HepG2 (cell line): ENCODE data around the gene FUT1. TPM values are rescaled to one million over a fixed set of nuclear protein-coding genes. Genes with fewer than 3 reads are reported as not detected.

Source experiments
- ASH2L ChIP-seq: fragments of 300-600, 200-600 bp; sonication (generic); IDR thresholded peaks from 2 replicates; pipeline ENCODE4 v1.7.0; 2017; ENCODE audit warnings: low read depth, mild to moderate bottlenecking, moderate library complexity, mixed read lengths, low read length; ENCODE audit not compliant: insufficient read length
- ATF1 ChIP-seq: IDR thresholded peaks from 2 replicates; pipeline ENCODE4 v1.6.1; 2016; ENCODE audit warnings: mild to moderate bottlenecking, control low read depth
- JUND ChIP-seq: sonication (generic); formaldehyde crosslinking; IDR thresholded peaks from 2 replicates; pipeline ENCODE4 v1.8.0; 2022; ENCODE audit warnings: mild to moderate bottlenecking, missing genetic modification reagents
- KDM3A ChIP-seq: IDR thresholded peaks from 2 replicates; pipeline ENCODE4 v1.6.1; 2018; ENCODE audit warnings: low read depth, missing compliant biosample characterization
- MATR3 ChIP-seq: sonication (generic); formaldehyde crosslinking; IDR thresholded peaks from 2 replicates; pipeline ENCODE4 v1.4.0; 2020; ENCODE audit warnings: missing genetic modification reagents
- PHF8 ChIP-seq: sonication (generic); formaldehyde crosslinking; IDR thresholded peaks from 2 replicates; pipeline ENCODE4 v1.5.0; 2020; ENCODE audit warnings: missing genetic modification reagents
- POLR2AphosphoS2 ChIP-seq: IDR thresholded peaks from 2 replicates; pipeline ENCODE4 v1.6.1; 2011; ENCODE audit warnings: low read depth, low read length, improper control_type of control experiment
- RARA ChIP-seq: IDR thresholded peaks from 2 replicates; pipeline ENCODE4 v1.6.1; 2016; ENCODE audit warnings: missing genetic modification reagents, missing compliant biosample characterization
- ZNF138 ChIP-seq: sonication (generic); formaldehyde crosslinking; IDR thresholded peaks from 2 replicates; pipeline ENCODE4 v1.5.0; 2020; ENCODE audit warnings: mild to moderate bottlenecking, low read depth, missing genetic modification reagents
- ZNF501 ChIP-seq: sonication (generic); formaldehyde crosslinking; IDR thresholded peaks from 2 replicates; pipeline ENCODE4 v1.5.1; 2020; ENCODE audit warnings: mild to moderate bottlenecking, moderate library complexity, missing genetic modification reagents
- ZNF678 ChIP-seq: sonication (generic); formaldehyde crosslinking; IDR thresholded peaks from 2 replicates; pipeline ENCODE4 v1.4.0; 2020; ENCODE audit warnings: mild to moderate bottlenecking, missing genetic modification reagents
- polyA plus RNA-seq, 8 experiments: library from polyadenylated mRNA; depleted of rRNA in 3 of 8; stranded (reverse) in 7 of 8; unstranded in 1 of 8; fragments of >200 nt; fragmentation: Illumina TruSeq in 4 of 8; extraction: Trizol in 4 of 8; gene quantifications; 2 replicates each; pipeline versions ENCODE4 v1.2.1 to v1.2.3, GENCODE V29; 2011 to 2016; ENCODE audit warnings: low read depth in 4 of 8, missing spikeins in 1 of 8, mixed read lengths in 1 of 8; ENCODE audit not compliant: insufficient read depth in 1 of 8
- total RNA-seq, 5 experiments: library from RNA; depleted of rRNA; stranded (reverse); fragments of >200 nt; fragmentation: Illumina TruSeq; extraction: Trizol; gene quantifications; 2 replicates each; pipeline ENCODE4 v1.2.3, GENCODE V29; 2016; ENCODE audit warnings: low read depth in 1 of 5
- TF ChIP-seq, protein P1 (sequence below): sonication (generic); formaldehyde crosslinking; IDR thresholded peaks from 2 replicates; pipeline ENCODE4 v1.4.0; 2020; ENCODE audit warnings: missing genetic modification reagents
- TF ChIP-seq, protein P2 (sequence below): sonication (generic); formaldehyde crosslinking; IDR thresholded peaks from 2 replicates; pipeline ENCODE4 v1.4.0; 2020; ENCODE audit warnings: missing genetic modification reagents, borderline replicate concordance
- TF ChIP-seq, protein P3 (sequence below): IDR thresholded peaks from 2 replicates; pipeline ENCODE4 v1.6.1; 2018; ENCODE audit warnings: missing genetic modification reagents, mild to moderate bottlenecking, missing compliant biosample characterization
- TF ChIP-seq, protein P4 (sequence below): sonication (generic); formaldehyde crosslinking; conservative IDR thresholded peaks from 2 replicates; pipeline ENCODE4 v1.5.0; 2020; ENCODE audit warnings: missing genetic modification reagents
- TF ChIP-seq, protein P5 (sequence below): sonication (generic); formaldehyde crosslinking; IDR thresholded peaks from 2 replicates; pipeline ENCODE4 v1.5.0; 2020; ENCODE audit warnings: missing genetic modification reagents
- TF ChIP-seq, protein P6 (sequence below): sonication (generic); formaldehyde crosslinking; IDR thresholded peaks from 2 replicates; pipeline ENCODE4 v1.5.1; 2020; ENCODE audit warnings: mild to moderate bottlenecking, missing genetic modification reagents, moderate library complexity

FUT1 gene
- total and polyA plus RNA-seq, 2 of the 13 experiments (the other 11 are each of a cell fraction or from before 2014, with no cell fraction given): 0.07 to 1.1 TPM

DNA sequence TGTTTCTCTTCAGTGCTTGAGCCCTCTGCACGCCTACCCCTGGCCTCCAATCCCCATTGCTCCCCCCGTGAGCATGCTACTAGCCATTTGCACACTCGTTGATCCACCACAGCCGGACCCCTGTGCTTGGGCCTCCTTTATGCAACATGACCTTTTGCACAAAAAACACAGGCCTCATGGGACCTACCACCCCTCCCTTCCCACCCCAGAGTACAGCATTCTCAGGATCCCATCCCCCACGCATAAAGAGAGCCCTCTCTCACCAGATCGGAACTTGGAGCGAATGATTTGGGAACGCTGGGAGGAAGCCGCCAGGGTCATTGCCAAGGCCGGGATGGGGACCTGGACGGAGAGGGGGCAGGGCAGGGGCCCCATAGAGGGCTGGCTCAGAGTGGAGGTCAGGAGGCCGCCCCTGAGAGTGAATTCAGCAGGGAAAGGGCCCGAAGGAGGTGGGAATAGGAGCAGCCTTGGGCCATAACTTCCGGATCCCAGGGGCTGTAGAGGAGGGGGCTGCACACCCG is 33.7 kb downstream of the FUT1 start (continued):
- TF ChIP-seq, protein P1, sequence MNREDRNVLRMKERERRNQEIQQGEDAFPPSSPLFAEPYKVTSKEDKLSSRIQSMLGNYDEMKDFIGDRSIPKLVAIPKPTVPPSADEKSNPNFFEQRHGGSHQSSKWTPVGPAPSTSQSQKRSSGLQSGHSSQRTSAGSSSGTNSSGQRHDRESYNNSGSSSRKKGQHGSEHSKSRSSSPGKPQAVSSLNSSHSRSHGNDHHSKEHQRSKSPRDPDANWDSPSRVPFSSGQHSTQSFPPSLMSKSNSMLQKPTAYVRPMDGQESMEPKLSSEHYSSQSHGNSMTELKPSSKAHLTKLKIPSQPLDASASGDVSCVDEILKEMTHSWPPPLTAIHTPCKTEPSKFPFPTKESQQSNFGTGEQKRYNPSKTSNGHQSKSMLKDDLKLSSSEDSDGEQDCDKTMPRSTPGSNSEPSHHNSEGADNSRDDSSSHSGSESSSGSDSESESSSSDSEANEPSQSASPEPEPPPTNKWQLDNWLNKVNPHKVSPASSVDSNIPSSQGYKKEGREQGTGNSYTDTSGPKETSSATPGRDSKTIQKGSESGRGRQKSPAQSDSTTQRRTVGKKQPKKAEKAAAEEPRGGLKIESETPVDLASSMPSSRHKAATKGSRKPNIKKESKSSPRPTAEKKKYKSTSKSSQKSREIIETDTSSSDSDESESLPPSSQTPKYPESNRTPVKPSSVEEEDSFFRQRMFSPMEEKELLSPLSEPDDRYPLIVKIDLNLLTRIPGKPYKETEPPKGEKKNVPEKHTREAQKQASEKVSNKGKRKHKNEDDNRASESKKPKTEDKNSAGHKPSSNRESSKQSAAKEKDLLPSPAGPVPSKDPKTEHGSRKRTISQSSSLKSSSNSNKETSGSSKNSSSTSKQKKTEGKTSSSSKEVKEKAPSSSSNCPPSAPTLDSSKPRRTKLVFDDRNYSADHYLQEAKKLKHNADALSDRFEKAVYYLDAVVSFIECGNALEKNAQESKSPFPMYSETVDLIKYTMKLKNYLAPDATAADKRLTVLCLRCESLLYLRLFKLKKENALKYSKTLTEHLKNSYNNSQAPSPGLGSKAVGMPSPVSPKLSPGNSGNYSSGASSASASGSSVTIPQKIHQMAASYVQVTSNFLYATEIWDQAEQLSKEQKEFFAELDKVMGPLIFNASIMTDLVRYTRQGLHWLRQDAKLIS: no peak
- TF ChIP-seq ZNF501 (CRISPR knock-in tag): no peak; the same call in 1 of the 2 replicates
- TF ChIP-seq, protein P2, sequence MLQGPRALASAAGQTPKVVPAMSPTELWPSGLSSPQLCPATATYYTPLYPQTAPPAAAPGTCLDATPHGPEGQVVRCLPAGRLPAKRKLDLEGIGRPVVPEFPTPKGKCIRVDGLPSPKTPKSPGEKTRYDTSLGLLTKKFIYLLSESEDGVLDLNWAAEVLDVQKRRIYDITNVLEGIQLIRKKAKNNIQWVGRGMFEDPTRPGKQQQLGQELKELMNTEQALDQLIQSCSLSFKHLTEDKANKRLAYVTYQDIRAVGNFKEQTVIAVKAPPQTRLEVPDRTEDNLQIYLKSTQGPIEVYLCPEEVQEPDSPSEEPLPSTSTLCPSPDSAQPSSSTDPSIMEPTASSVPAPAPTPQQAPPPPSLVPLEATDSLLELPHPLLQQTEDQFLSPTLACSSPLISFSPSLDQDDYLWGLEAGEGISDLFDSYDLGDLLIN: no peak
- TF ChIP-seq, protein P3, sequence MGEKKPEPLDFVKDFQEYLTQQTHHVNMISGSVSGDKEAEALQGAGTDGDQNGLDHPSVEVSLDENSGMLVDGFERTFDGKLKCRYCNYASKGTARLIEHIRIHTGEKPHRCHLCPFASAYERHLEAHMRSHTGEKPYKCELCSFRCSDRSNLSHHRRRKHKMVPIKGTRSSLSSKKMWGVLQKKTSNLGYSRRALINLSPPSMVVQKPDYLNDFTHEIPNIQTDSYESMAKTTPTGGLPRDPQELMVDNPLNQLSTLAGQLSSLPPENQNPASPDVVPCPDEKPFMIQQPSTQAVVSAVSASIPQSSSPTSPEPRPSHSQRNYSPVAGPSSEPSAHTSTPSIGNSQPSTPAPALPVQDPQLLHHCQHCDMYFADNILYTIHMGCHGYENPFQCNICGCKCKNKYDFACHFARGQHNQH: no peak
- TF ChIP-seq ASH2L: no peak
- TF ChIP-seq JUND (CRISPR knock-in tag): 0 out of 2 replicates have a peak, but pooled peaks have one; percentile 30
- TF ChIP-seq ATF1 (CRISPR knock-in tag): peak; percentile 59
- TF ChIP-seq KDM3A (CRISPR knock-in tag): 0 out of 2 replicates have a peak, but pooled peaks have one; percentile 26
- TF ChIP-seq MATR3 (CRISPR knock-in tag): no peak
- TF ChIP-seq RARA: peak; percentile 96
- TF ChIP-seq PHF8 (CRISPR knock-in tag): peak; percentile 28; the same call in 1 of the 2 replicates
- TF ChIP-seq ZNF138 (CRISPR knock-in tag): no peak
- TF ChIP-seq, protein P4, sequence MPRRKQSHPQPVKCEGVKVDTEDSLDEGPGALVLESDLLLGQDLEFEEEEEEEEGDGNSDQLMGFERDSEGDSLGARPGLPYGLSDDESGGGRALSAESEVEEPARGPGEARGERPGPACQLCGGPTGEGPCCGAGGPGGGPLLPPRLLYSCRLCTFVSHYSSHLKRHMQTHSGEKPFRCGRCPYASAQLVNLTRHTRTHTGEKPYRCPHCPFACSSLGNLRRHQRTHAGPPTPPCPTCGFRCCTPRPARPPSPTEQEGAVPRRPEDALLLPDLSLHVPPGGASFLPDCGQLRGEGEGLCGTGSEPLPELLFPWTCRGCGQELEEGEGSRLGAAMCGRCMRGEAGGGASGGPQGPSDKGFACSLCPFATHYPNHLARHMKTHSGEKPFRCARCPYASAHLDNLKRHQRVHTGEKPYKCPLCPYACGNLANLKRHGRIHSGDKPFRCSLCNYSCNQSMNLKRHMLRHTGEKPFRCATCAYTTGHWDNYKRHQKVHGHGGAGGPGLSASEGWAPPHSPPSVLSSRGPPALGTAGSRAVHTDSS (CRISPR knock-in tag): no peak
- TF ChIP-seq, protein P5, sequence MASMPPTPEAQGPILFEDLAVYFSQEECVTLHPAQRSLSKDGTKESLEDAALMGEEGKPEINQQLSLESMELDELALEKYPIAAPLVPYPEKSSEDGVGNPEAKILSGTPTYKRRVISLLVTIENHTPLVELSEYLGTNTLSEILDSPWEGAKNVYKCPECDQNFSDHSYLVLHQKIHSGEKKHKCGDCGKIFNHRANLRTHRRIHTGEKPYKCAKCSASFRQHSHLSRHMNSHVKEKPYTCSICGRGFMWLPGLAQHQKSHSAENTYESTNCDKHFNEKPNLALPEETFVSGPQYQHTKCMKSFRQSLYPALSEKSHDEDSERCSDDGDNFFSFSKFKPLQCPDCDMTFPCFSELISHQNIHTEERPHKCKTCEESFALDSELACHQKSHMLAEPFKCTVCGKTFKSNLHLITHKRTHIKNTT (CRISPR knock-in tag): no peak
- no peak for TF ChIP-seq ZNF678 (CRISPR knock-in tag)
- no peak for TF ChIP-seq POLR2AphosphoS2
- TF ChIP-seq, protein P6, sequence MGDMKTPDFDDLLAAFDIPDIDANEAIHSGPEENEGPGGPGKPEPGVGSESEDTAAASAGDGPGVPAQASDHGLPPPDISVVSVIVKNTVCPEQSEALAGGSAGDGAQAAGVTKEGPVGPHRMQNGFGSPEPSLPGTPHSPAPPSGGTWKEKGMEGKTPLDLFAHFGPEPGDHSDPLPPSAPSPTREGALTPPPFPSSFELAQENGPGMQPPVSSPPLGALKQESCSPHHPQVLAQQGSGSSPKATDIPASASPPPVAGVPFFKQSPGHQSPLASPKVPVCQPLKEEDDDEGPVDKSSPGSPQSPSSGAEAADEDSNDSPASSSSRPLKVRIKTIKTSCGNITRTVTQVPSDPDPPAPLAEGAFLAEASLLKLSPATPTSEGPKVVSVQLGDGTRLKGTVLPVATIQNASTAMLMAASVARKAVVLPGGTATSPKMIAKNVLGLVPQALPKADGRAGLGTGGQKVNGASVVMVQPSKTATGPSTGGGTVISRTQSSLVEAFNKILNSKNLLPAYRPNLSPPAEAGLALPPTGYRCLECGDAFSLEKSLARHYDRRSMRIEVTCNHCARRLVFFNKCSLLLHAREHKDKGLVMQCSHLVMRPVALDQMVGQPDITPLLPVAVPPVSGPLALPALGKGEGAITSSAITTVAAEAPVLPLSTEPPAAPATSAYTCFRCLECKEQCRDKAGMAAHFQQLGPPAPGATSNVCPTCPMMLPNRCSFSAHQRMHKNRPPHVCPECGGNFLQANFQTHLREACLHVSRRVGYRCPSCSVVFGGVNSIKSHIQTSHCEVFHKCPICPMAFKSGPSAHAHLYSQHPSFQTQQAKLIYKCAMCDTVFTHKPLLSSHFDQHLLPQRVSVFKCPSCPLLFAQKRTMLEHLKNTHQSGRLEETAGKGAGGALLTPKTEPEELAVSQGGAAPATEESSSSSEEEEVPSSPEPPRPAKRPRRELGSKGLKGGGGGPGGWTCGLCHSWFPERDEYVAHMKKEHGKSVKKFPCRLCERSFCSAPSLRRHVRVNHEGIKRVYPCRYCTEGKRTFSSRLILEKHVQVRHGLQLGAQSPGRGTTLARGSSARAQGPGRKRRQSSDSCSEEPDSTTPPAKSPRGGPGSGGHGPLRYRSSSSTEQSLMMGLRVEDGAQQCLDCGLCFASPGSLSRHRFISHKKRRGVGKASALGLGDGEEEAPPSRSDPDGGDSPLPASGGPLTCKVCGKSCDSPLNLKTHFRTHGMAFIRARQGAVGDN (CRISPR knock-in tag): peak; percentile 68
